Kidney (tissue), 14 donors: ENCODE data around the gene RELCH. TPM values are rescaled to one million over a fixed set of nuclear protein-coding genes. Genes with fewer than 3 reads are reported as not detected.

Source experiments
- DNase-seq, 5 donors: peaks; one replicate each; pipeline ENCODE4 v3.0.0-alpha.2; 2013 to 2020
- FAIRE-seq: peaks from 2 replicates; lab custom pipeline; 2012; peaks lifted over from hg19 to GRCh38; lab: Jason Lieb, UNC
- H3K27ac ChIP-seq, 2 donors: one replicate each; pipeline ENCODE4 v1.7.0; 2013; ENCODE audit warnings: low read depth in 2 of 2, low read length in 2 of 2, inconsistent platforms in 1 of 2
- H3K27me3 ChIP-seq: one replicate; pipeline ENCODE4 v1.7.1; 2013; ENCODE audit warnings: low read length, inconsistent platforms; ENCODE audit not compliant: control insufficient read depth, insufficient read depth
- H3K36me3 ChIP-seq, 3 donors: one replicate each; pipeline versions ENCODE4 v1.7.0 to v1.7.1; 2013; ENCODE audit warnings: low read length in 3 of 3, control low read depth in 1 of 3, inconsistent platforms in 1 of 3; ENCODE audit not compliant: insufficient read depth in 3 of 3, control insufficient read depth in 2 of 3
- H3K4me1 ChIP-seq, 3 donors: one replicate each; pipeline versions ENCODE4 v1.7.0 to v1.7.1; 2013; ENCODE audit warnings: low read length in 3 of 3, inconsistent platforms in 1 of 3, low read depth in 1 of 3; ENCODE audit not compliant: control insufficient read depth in 2 of 3, insufficient read depth in 2 of 3
- H3K4me3 ChIP-seq, 3 donors: one replicate each; pipeline versions ENCODE4 v1.7.0 to v1.8.1; 2013; ENCODE audit warnings: low read length in 3 of 3, control low read depth in 1 of 3, inconsistent platforms in 1 of 3
- H3K9ac ChIP-seq, 3 donors: one replicate each; pipeline versions ENCODE4 v1.7.0 to v1.7.1; 2013; ENCODE audit warnings: low read length in 3 of 3, control low read depth in 1 of 3, inconsistent platforms in 1 of 3
- H3K9me3 ChIP-seq, 3 donors: one replicate each; pipeline versions ENCODE4 v1.7.0 to v1.7.1; 2013; ENCODE audit warnings: low read length in 3 of 3, control low read depth in 1 of 3, inconsistent platforms in 1 of 3; ENCODE audit not compliant: control insufficient read depth in 2 of 3, insufficient read depth in 1 of 3
- intact Hi-C: fragments of 100-400 bp; cut with DNase I; formaldehyde crosslinking; loops from one replicate; pipeline ENCODE4 v1.11.1; 2022
- polyA plus RNA-seq: library from polyadenylated mRNA; stranded (reverse); fragments of 350-450 nt; fragmentation: Illumina TruSeq; extraction: RNeasy Lipid Tissue Mini Kit (QIAGEN cat#74804); gene quantifications from one replicate; pipeline ENCODE4 v1.2.3, GENCODE V29; 2014; ENCODE audit warnings: low read depth, low replicate concordance; ENCODE audit not compliant: insufficient read depth
- total RNA-seq: library from RNA; stranded (reverse); fragmentation: NEBNext Ultra II Directional; extraction: Animal tissue kit (Norgen Biotek cat#: 25700); gene quantifications from one replicate; pipeline ENCODE4 v1.2.1, GENCODE V29; 2021
- TF ChIP-seq, protein P1 (sequence below): IDR thresholded peaks from 3 replicates; pipeline ENCODE4 v1.5.1; 2012; ENCODE audit warnings: mild to moderate bottlenecking, moderate library complexity, borderline replicate concordance; ENCODE audit not compliant: insufficient read depth; ENCODE audit errors: extremely low read depth
- donor health status: control.
- donor health status: control.
- donor health status: control.
- donor health status: control.
- donor health status: control.
- donor health status: DM: yes; HTN: yes; CAD: no.
- donor health status: Normal renal cell carcinoma (clear cell type).

RELCH gene
- total and polyA plus RNA-seq, 2 donors from 2014 or later: 9.0 to 39.0 TPM

DNA sequence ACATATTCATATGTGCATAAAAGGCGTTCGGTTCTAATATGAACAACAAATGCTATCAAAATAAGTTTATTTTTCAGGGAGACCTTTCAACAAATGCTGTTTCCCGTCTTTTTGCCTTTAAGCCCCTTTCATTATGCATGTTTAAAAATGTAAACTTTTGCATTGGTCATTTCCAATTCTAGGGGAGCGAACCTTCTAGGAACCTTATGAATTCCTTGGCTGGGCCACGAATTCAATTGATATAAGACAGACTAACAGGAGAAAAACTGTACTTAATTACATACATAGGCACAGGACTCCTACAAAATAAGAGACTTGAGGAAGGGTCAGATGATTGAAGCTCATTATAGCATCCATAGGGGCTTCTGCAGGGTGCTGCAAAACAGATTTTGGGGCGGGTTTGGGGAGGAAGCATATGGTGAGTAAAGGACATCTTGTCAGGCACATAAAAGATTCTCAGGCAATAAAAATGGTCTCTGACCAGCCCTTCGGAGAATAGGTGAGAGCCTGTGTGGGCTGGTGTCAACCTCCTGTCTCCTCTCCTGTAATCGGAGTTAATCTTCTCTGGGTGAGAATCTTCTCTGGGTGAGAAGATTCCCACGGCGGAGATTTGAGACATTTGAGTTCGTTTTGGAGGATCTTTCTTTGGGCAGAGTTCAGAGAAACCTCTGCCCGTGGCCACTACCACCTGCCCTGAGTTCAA lies 139.7 kb downstream of the RELCH start:
- DNase-seq (no peak), FAIRE-seq (no peak)
- Histone ChIP-seq H3K36me3 (no peaks in the 10 kb centered on the region), H3K9ac (no peak overlapping the region), H3K4me3 (peak overlapping the region in 2 of 3 donors; percentile 55 to 57), H3K9me3 (no peaks in the 10 kb centered on the region), H3K27me3 (peaks cover 19% of the 10 kb centered on the region), H3K4me1 (peaks cover 0 to 10% (median 0%) of the 10 kb centered on the region in 3 donors), H3K27ac (no peak overlapping the region)
- TF ChIP-seq, protein P1, sequence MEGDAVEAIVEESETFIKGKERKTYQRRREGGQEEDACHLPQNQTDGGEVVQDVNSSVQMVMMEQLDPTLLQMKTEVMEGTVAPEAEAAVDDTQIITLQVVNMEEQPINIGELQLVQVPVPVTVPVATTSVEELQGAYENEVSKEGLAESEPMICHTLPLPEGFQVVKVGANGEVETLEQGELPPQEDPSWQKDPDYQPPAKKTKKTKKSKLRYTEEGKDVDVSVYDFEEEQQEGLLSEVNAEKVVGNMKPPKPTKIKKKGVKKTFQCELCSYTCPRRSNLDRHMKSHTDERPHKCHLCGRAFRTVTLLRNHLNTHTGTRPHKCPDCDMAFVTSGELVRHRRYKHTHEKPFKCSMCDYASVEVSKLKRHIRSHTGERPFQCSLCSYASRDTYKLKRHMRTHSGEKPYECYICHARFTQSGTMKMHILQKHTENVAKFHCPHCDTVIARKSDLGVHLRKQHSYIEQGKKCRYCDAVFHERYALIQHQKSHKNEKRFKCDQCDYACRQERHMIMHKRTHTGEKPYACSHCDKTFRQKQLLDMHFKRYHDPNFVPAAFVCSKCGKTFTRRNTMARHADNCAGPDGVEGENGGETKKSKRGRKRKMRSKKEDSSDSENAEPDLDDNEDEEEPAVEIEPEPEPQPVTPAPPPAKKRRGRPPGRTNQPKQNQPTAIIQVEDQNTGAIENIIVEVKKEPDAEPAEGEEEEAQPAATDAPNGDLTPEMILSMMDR: no peak
- intact Hi-C loops: no loop called here

DNA sequence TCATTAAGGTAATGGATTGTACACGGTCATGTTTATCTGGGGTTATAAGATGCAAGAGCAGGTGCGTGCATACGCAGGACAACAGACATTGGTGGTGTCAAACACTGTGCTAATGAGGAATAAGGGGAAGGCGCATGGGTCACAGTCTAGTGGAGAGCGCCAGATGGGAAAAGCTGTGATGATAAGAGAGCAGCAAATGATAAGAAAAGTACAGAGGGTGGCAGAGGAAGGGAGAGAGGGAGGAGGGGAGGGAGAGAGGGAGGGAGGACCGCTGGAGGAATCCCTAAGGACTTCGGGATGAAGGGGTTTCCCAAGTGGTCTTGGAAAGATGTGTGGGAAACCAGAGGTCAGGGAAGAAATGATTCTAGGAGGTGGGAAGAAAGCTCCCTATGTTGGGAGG lies 140.9 kb downstream of the RELCH start:
- intact Hi-C loops: no loop called here
- no peak for DNase-seq
- TF ChIP-seq, protein P1: no peak
- FAIRE-seq: no peak
- Histone ChIP-seq H3K27ac (no peak overlapping the region), H3K36me3 (no peaks in the 10 kb centered on the region), H3K9ac (no peak overlapping the region), H3K4me1 (peaks cover 0 to 10% (median 0%) of the 10 kb centered on the region in 3 donors), H3K4me3 (no peak overlapping the region), H3K27me3 (peaks cover 16% of the 10 kb centered on the region), H3K9me3 (no peaks in the 10 kb centered on the region)

DNA sequence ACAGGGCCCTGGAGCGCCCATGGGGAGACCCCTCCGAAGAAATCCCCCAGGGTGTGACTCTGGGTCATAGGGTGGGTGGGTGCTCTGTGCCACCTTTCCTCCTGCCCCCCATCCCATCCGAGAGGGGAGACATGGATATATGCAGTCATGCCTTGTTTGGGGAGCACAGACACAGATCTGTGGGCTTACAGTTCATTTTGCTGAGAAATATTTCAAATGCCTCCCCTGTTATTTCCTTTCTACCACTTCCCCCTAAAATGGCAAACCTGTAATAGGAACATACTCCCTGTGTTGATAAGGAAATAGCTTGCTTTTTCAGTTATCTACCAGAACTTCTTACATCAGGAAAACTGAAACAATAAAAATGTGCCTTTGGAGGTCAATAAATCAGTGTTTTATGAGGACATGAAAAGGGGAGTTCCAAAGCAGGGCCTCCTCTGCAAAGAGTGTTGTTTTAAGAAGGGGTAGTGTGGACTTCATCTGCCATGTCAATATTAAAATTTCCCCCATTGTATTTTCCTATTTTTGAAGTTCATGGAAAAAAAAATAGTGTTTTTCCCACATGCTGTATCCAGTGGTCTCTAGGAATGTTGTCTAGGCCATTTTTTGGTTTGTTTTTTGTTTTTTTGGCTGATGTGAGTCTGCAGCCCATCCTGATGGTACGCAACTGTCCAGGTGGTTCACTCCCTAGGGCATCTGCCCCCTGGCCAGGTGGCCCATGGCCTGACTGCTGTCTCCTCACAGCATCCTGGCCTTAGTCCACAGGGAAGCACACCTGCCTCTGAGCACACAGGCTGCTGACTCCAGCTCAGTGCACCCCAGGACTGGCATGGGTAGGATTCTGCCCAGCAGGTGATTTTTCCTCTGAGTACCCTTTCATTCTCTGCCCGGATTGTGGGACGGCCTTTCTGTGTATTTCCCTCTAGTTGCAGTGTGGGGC lies 141.8 kb downstream of the RELCH start:
- no peak for DNase-seq
- no peak overlapping the region for H3K27ac ChIP-seq

More for the DNA sequence above, 141.8 kb downstream of the RELCH start:
- Histone ChIP-seq H3K4me3 (no peak overlapping the region), H3K4me1 (peaks cover 0 to 10% (median 0%) of the 10 kb centered on the region in 3 donors), H3K9me3 (no peaks in the 10 kb centered on the region), H3K36me3 (no peaks in the 10 kb centered on the region), H3K9ac (no peak overlapping the region), H3K27me3 (peaks cover 15% of the 10 kb centered on the region)
- intact Hi-C loops: no loop called here
- TF ChIP-seq, protein P1: no peak
- no peak for FAIRE-seq
